Measurements from ENCODE around the gene OPCML. TPM values are rescaled to one million over a fixed set of nuclear protein-coding genes. Genes with fewer than 3 reads are reported as not detected.

Gene OPCML
- total RNA-seq, 1 donor from 2014 or later: not detected

- no peak for DNase-seq
Observed at GRCh38 chr11:133536198-133536597, 3.9 kb upstream of the OPCML start.

GRCh38 chr11:133533205-133533604, 904 bp upstream of the OPCML start:
- no peak for DNase-seq

- DNase-seq: no peak
Observed at GRCh38 chr11:133531458-133531857, 843 bp downstream of the OPCML start.

GRCh38 chr11:133530501-133530835, 1.8 kb downstream of the OPCML start:
- no peak for DNase-seq

- no peak for DNase-seq
Observed at GRCh38 chr11:133529807-133530500, 2.3 kb downstream of the OPCML start.

- DNase-seq: no peak
Observed at GRCh38 chr11:133526790-133527189, 5.5 kb downstream of the OPCML start.

GRCh38 chr11:133525976-133526375, 6.3 kb downstream of the OPCML start:
- DNase-seq: no peak

- no peak for DNase-seq
Observed at GRCh38 chr11:133524488-133524887, 7.8 kb downstream of the OPCML start.

GRCh38 chr11:133522344-133522743, 10.0 kb downstream of the OPCML start:
- DNase-seq: no peak

- no peak for DNase-seq
Observed at GRCh38 chr11:133521502-133521901, 10.8 kb downstream of the OPCML start.

GRCh38 chr11:133520707-133521106, 11.6 kb downstream of the OPCML start:
- DNase-seq: no peak

- DNase-seq: no peak
Observed at GRCh38 chr11:133519560-133519959, 12.7 kb downstream of the OPCML start.

- no peak for DNase-seq
Observed at GRCh38 chr11:133518702-133519264, 13.5 kb downstream of the OPCML start.

- no peak for DNase-seq
Observed at GRCh38 chr11:133516845-133517244, 15.5 kb downstream of the OPCML start.

GRCh38 chr11:133515107-133515506, 17.2 kb downstream of the OPCML start:
- no peak for DNase-seq

GRCh38 chr11:133509924-133510697, 22.2 kb downstream of the OPCML start:
- DNase-seq: no peak

- DNase-seq: no peak
Observed at GRCh38 chr11:133508468-133508867, 23.8 kb downstream of the OPCML start.

- no peak for DNase-seq
Observed at GRCh38 chr11:133507185-133507584, 25.1 kb downstream of the OPCML start.

GRCh38 chr11:133506551-133507094, 25.7 kb downstream of the OPCML start:
- DNase-seq: no peak

- DNase-seq: no peak
Observed at GRCh38 chr11:133506023-133506422, 26.3 kb downstream of the OPCML start.

GRCh38 chr11:133504906-133505305, 27.4 kb downstream of the OPCML start:
- no peak for DNase-seq

GRCh38 chr11:133503776-133504175, 28.5 kb downstream of the OPCML start:
- DNase-seq: no peak

- no peak for DNase-seq
Observed at GRCh38 chr11:133503236-133503635, 29.1 kb downstream of the OPCML start.
